OCI-LY7 (cell line): Measurements from ENCODE around the gene SHOX. TPM values are rescaled to one million over a fixed set of nuclear protein-coding genes. Genes with fewer than 3 reads are reported as not detected.

Source experiments
- BruUV-seq: library from RNA; stranded (reverse); fragments of 400-500 nt; replicated peaks from 2 replicates; lab custom pipeline; 2021; lab: Mats Ljungman, UMichigan
- CTCF ChIA-PET: fragments of 300-600 bp; sonication (Branson Sonifier 250); formaldehyde crosslinking; loops from one replicate; lab custom pipeline; 2022; ENCODE audit warnings: antibody characterized with exemption; ENCODE audit not compliant: unreplicated experiment; lab: Charles Lee
- POLR2A ChIA-PET: fragments of 300-600 bp; sonication (Branson Sonifier 250); formaldehyde crosslinking; loops from one replicate; lab custom pipeline; 2022; ENCODE audit warnings: antibody characterized with exemption; lab: Charles Lee
- DNase-seq: peaks from one replicate; pipeline ENCODE4 v3.0.0-alpha.2; 2015; ENCODE audit warnings: low spot score
- H2AFZ ChIP-seq: fragments of 200-600 bp; sonication (generic), shearing (Covaris generic); 2 replicates; pipeline ENCODE4 v1.6.1; 2014; ENCODE audit warnings: mild to moderate bottlenecking, antibody characterized with exemption, low read length, moderate library complexity
- H3K27ac ChIP-seq: fragments of 200-600 bp; sonication (generic); 2 replicates; pipeline ENCODE4 v1.5.1; 2014; ENCODE audit warnings: mixed run types, low read depth, mild to moderate bottlenecking, moderate library complexity, low read length, inconsistent platforms; ENCODE audit not compliant: poor library complexity, severe bottlenecking
- H3K36me3 ChIP-seq: fragments of 200-600 bp; sonication (generic); 2 replicates; pipeline ENCODE4 v1.6.1; 2014; ENCODE audit warnings: mild to moderate bottlenecking, antibody characterized with exemption, low read length, moderate library complexity, mixed read lengths; ENCODE audit not compliant: insufficient read depth
- H3K4me1 ChIP-seq: fragments of 200-600 bp; sonication (generic); 2 replicates; pipeline ENCODE4 v1.5.1; 2014; ENCODE audit warnings: mild to moderate bottlenecking, low read length; ENCODE audit not compliant: insufficient read depth, poor library complexity, severe bottlenecking
- H3K4me2 ChIP-seq: fragments of 200-600 bp; sonication (generic); 2 replicates; pipeline ENCODE4 v1.6.1; 2014; ENCODE audit warnings: mild to moderate bottlenecking, low read length
- H3K4me3 ChIP-seq: fragments of 200-600 bp; sonication (generic); 2 replicates; pipeline ENCODE4 v1.5.1; 2014; ENCODE audit warnings: mild to moderate bottlenecking, low read depth, low read length; ENCODE audit not compliant: poor library complexity, severe bottlenecking
- H3K79me2 ChIP-seq: fragments of 200-600 bp; sonication (generic); 2 replicates; pipeline ENCODE4 v1.6.1; 2016; ENCODE audit warnings: low read depth, mild to moderate bottlenecking, low read length, moderate library complexity, mixed read lengths; ENCODE audit not compliant: insufficient read depth
- H3K9me2 ChIP-seq: fragments of 200-600 bp; sonication (generic); 2 replicates; pipeline ENCODE4 v1.6.1; 2016; ENCODE audit warnings: mild to moderate bottlenecking, low read length, mixed read lengths; ENCODE audit not compliant: insufficient read depth
- H3K9me3 ChIP-seq: fragments of 200-600 bp; sonication (generic); 2 replicates; pipeline ENCODE4 v1.6.1; 2014; ENCODE audit warnings: mild to moderate bottlenecking, mixed run types, low read length, mixed read lengths
- H4K20me1 ChIP-seq: fragments of 200-600 bp; sonication (generic); 2 replicates; pipeline ENCODE4 v1.6.1; 2014; ENCODE audit warnings: mild to moderate bottlenecking, antibody characterized with exemption, low read length, moderate library complexity, mixed read lengths; ENCODE audit not compliant: insufficient read depth
- EZH2phosphoT487 ChIP-seq: fragments of 200-600 bp; sonication (generic); IDR thresholded peaks from 2 replicates; pipeline ENCODE4 v1.6.1; 2018; ENCODE audit warnings: low read depth, borderline replicate concordance, mild to moderate bottlenecking, mixed run types, antibody characterized with exemption, low read length, moderate library complexity, mixed read lengths
- intact Hi-C: fragments of 100-400 bp; cut with micrococcal nuclease; formaldehyde crosslinking; loops from one replicate; pipeline ENCODE4 v1.10.0; 2022; ENCODE audit not compliant: unreplicated experiment
- total RNA-seq, 2 experiments: library from RNA; depleted of rRNA in 1 of 2; stranded (reverse); fragments of >200 nt in 1 of 2; shearing (Covaris generic) in 1 of 2; gene quantifications; 2 replicates each; pipeline ENCODE4 v1.2.3, GENCODE V29; 2014 to 2022
- TF ChIP-seq, protein P1 (sequence below): fragments of 200-600 bp; sonication (generic); conservative IDR thresholded peaks from 2 replicates; pipeline ENCODE4 v1.5.1; 2014; ENCODE audit warnings: mild to moderate bottlenecking, antibody characterized with exemption, low read length, moderate library complexity, mixed read lengths

SHOX gene
- total RNA-seq, 2 experiments from 2014 or later, result not detected

GRCh38 chrX:643911-644303, 13.3 kb downstream of the SHOX start:
- ChIA-PET POLR2A (no interaction called here), CTCF (no interaction called here)
- Histone ChIP-seq H2AFZ (no peak overlapping the region), H3K79me2 (no peaks in the 10 kb centered on the region), H3K9me3 (no peaks in the 10 kb centered on the region), H3K9me2 (no peaks in the 10 kb centered on the region), H3K4me1 (no peaks in the 10 kb centered on the region), H3K4me3 (no peak overlapping the region), H3K27ac (no peak overlapping the region), H3K4me2 (no peak overlapping the region), H3K36me3 (no peaks in the 10 kb centered on the region), H4K20me1 (no peaks in the 10 kb centered on the region)
- BruUV-seq, result no TSS peak
- intact Hi-C loops, result no loop called here
- TF ChIP-seq, protein P1, sequence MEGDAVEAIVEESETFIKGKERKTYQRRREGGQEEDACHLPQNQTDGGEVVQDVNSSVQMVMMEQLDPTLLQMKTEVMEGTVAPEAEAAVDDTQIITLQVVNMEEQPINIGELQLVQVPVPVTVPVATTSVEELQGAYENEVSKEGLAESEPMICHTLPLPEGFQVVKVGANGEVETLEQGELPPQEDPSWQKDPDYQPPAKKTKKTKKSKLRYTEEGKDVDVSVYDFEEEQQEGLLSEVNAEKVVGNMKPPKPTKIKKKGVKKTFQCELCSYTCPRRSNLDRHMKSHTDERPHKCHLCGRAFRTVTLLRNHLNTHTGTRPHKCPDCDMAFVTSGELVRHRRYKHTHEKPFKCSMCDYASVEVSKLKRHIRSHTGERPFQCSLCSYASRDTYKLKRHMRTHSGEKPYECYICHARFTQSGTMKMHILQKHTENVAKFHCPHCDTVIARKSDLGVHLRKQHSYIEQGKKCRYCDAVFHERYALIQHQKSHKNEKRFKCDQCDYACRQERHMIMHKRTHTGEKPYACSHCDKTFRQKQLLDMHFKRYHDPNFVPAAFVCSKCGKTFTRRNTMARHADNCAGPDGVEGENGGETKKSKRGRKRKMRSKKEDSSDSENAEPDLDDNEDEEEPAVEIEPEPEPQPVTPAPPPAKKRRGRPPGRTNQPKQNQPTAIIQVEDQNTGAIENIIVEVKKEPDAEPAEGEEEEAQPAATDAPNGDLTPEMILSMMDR, result no peak
- no peak for TF ChIP-seq EZH2phosphoT487
- no peak for DNase-seq

DNA sequence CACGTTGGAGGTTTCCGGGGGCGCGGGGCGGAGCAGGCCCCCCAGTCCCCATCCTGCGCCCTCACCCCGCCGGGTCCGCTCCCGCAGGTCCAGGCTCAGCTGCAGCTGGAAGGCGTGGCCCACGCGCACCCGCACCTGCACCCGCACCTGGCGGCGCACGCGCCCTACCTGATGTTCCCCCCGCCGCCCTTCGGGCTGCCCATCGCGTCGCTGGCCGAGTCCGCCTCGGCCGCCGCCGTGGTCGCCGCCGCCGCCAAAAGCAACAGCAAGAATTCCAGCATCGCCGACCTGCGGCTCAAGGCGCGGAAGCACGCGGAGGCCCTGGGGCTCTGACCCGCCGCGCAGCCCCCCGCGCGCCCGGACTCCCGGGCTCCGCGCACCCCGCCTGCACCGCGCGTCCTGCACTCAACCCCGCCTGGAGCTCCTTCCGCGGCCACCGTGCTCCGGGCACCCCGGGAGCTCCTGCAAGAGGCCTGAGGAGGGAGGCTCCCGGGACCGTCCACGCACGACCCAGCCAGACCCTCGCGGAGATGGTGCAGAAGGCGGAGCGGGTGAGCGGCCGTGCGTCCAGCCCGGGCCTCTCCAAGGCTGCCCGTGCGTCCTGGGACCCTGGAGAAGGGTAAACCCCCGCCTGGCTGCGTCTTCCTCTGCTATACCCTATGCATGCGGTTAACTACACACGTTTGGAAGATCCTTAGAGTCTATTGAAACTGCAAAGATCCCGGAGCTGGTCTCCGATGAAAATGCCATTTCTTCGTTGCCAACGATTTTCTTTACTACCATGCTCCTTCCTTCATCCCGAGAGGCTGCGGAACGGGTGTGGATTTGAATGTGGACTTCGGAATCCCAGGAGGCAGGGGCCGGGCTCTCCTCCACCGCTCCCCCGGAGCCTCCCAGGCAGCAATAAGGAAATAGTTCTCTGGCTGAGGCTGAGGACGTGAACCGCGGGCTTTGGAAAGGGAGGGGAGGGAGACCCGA, 14.0 kb downstream of the SHOX start:
- Histone ChIP-seq H3K9me3 (no peaks in the 10 kb centered on the region), H3K27ac (no peak overlapping the region), H2AFZ (no peak overlapping the region), H3K9me2 (no peaks in the 10 kb centered on the region), H4K20me1 (no peaks in the 10 kb centered on the region), H3K36me3 (no peaks in the 10 kb centered on the region), H3K4me1 (no peaks in the 10 kb centered on the region), H3K4me3 (no peak overlapping the region), H3K4me2 (no peak overlapping the region), H3K79me2 (no peaks in the 10 kb centered on the region)
- intact Hi-C loops, result no loop called here
- ChIA-PET CTCF (no interaction called here), POLR2A (no interaction called here)
- no peak for DNase-seq
- BruUV-seq, result no TSS peak
- TF ChIP-seq, protein P1, result no peak
- TF ChIP-seq EZH2phosphoT487, result no peak

DNA sequence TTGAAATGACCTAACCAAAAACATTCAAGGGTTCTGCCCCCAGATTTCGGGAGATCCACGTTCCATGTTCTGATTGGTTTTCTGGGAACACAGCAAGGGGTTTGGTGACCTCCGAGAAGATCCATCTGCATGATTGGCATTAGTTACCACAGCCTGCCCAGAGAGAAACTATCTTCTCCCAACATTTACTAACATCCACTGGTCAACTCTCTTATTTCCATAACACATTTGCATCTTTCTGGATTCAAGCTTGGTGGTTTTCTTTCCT, 15.6 kb downstream of the SHOX start:
- no peak overlapping the region for H3K4me2 ChIP-seq
- no peak overlapping the region for H3K27ac ChIP-seq
- H3K4me1 ChIP-seq, result no peaks in the 10 kb centered on the region
- ChIA-PET CTCF (no interaction called here), POLR2A (no interaction called here)
- BruUV-seq, result no TSS peak
- H3K9me3 ChIP-seq, result no peaks in the 10 kb centered on the region
- no peaks in the 10 kb centered on the region for H3K36me3 ChIP-seq
- H3K79me2 ChIP-seq, result no peaks in the 10 kb centered on the region
- no peak overlapping the region for H2AFZ ChIP-seq
- intact Hi-C loops, result no loop called here
- no peaks in the 10 kb centered on the region for H3K9me2 ChIP-seq
- no peaks in the 10 kb centered on the region for H4K20me1 ChIP-seq
- no peak for DNase-seq
- H3K4me3 ChIP-seq, result no peak overlapping the region
- no peak for TF ChIP-seq EZH2phosphoT487
